MCF 10A (cell line): ENCODE data around the gene ADGRL3. TPM values are rescaled to one million over a fixed set of nuclear protein-coding genes. Genes with fewer than 3 reads are reported as not detected.

ENCODE experiments used
- BruUV-seq: library from RNA; stranded (reverse); fragments of 400-500 nt; replicated peaks from 2 replicates; lab custom pipeline; 2021; lab: Mats Ljungman, UMichigan
- CTCF ChIA-PET: fragments of 300-600 bp; sonication (Branson Sonifier 250); formaldehyde crosslinking; extraction: SDS; loops from one replicate; lab custom pipeline; 2021; ENCODE audit warnings: antibody characterized with exemption, inconsistent platforms; lab: Yijun Ruan, JAX
- POLR2A ChIA-PET: fragments of 300-600, 350-650 bp; sonication (Branson Sonifier 250); formaldehyde crosslinking; extraction: SDS; loops from one replicate; lab custom pipeline; 2020; ENCODE audit warnings: antibody characterized with exemption, inconsistent platforms; lab: Yijun Ruan, JAX
- DNase-seq: peaks from one replicate; pipeline ENCODE4 v3.0.0-alpha.2; 2018; ENCODE audit not compliant: unreplicated experiment
- H3K27ac Mint-ChIP-seq: one replicate; pipeline ENCODE4 v1.8.0; 2022; ENCODE audit warnings: mild to moderate bottlenecking, low read depth, mixed read lengths; ENCODE audit not compliant: unreplicated experiment
- H3K27me3 Mint-ChIP-seq: one replicate; pipeline ENCODE4 v1.8.0; 2022; ENCODE audit warnings: mixed read lengths; ENCODE audit not compliant: insufficient read depth, unreplicated experiment
- H3K36me3 Mint-ChIP-seq: one replicate; pipeline ENCODE4 v1.8.0; 2022; ENCODE audit warnings: mild to moderate bottlenecking, moderate library complexity, mixed read lengths; ENCODE audit not compliant: insufficient read depth, unreplicated experiment
- H3K4me1 Mint-ChIP-seq: one replicate; pipeline ENCODE4 v1.8.0; 2022; ENCODE audit warnings: mixed read lengths; ENCODE audit not compliant: insufficient read depth, unreplicated experiment
- H3K4me3 Mint-ChIP-seq: one replicate; pipeline ENCODE4 v1.8.0; 2022; ENCODE audit warnings: mild to moderate bottlenecking, moderate library complexity, mixed read lengths; ENCODE audit not compliant: unreplicated experiment
- H3K9me3 Mint-ChIP-seq: one replicate; pipeline ENCODE4 v1.8.0; 2022; ENCODE audit warnings: mixed read lengths; ENCODE audit not compliant: unreplicated experiment
- CTCF ChIP-seq: fragments of 200-600 bp; IDR thresholded peaks from one replicate; pipeline ENCODE4 v1.8.0; 2022; ENCODE audit warnings: antibody characterized with exemption, mild to moderate bottlenecking; ENCODE audit not compliant: unreplicated experiment
- intact Hi-C: fragments of 100-400 bp; cut with micrococcal nuclease; formaldehyde crosslinking; loops from 2 replicates; pipeline ENCODE4 v1.14.1; 2022
- total RNA-seq: library from RNA; stranded (reverse); gene quantifications from 2 replicates; pipeline ENCODE4 v1.2.3, GENCODE V29; 2022

ADGRL3 gene
- total RNA-seq, 1 experiment from 2014 or later, result 3.6 TPM

- ChIA-PET CTCF (no interaction called here), POLR2A (no interaction called here)
- BruUV-seq, result no TSS peak
- DNase-seq, result no peak
- no peaks in the 10 kb centered on the region for H3K9me3 Mint-ChIP-seq
- H3K4me1 Mint-ChIP-seq, result no peaks in the 10 kb centered on the region
- intact Hi-C loops, result no loop called here
- no peaks in the 10 kb centered on the region for H3K36me3 Mint-ChIP-seq
- TF ChIP-seq CTCF, result no peak
- no peak overlapping the region for H3K27ac Mint-ChIP-seq
- no peaks in the 10 kb centered on the region for H3K27me3 Mint-ChIP-seq
- no peak overlapping the region for H3K4me3 Mint-ChIP-seq
These were observed 708.9 kb downstream of the ADGRL3 start for GRCh38 chr4:61909031-61909430.

GRCh38 chr4:61911313-61911756, 711.2 kb downstream of the ADGRL3 start:
- Mint-ChIP-seq H3K9me3 (no peaks in the 10 kb centered on the region), H3K27ac (no peak overlapping the region), H3K36me3 (no peaks in the 10 kb centered on the region), H3K4me1 (no peaks in the 10 kb centered on the region), H3K4me3 (no peak overlapping the region), H3K27me3 (no peaks in the 10 kb centered on the region)
- ChIA-PET POLR2A (no interaction called here), CTCF (interaction anchor here (0.6 kb wide), 1 partner anchor 45 kb away, joined by 3 read pairs; no protein-coding TSS in a partner anchor)
- no peak for DNase-seq
- no peak for TF ChIP-seq CTCF
- intact Hi-C loops, result no loop called here
- no TSS peak for BruUV-seq

- Mint-ChIP-seq H3K9me3 (no peaks in the 10 kb centered on the region), H3K27ac (no peak overlapping the region), H3K4me3 (no peak overlapping the region), H3K27me3 (no peaks in the 10 kb centered on the region), H3K4me1 (no peaks in the 10 kb centered on the region), H3K36me3 (no peaks in the 10 kb centered on the region)
- ChIA-PET CTCF (no interaction called here), POLR2A (no interaction called here)
- no peak for DNase-seq
- intact Hi-C loops, result no loop called here
- TF ChIP-seq CTCF, result no peak
- no TSS peak for BruUV-seq
These were observed 713.5 kb downstream of the ADGRL3 start for GRCh38 chr4:61913619-61914018.

GRCh38 chr4:61915501-61915900, 715.4 kb downstream of the ADGRL3 start:
- intact Hi-C loops, result no loop called here
- no peaks in the 10 kb centered on the region for H3K4me1 Mint-ChIP-seq
- no TSS peak for BruUV-seq
- H3K36me3 Mint-ChIP-seq, result no peaks in the 10 kb centered on the region
- H3K9me3 Mint-ChIP-seq, result no peaks in the 10 kb centered on the region
- CTCF ChIA-PET, result interaction anchor here (0.6 kb wide), 1 partner anchor 664 kb away, joined by 3 read pairs; no protein-coding TSS in a partner anchor
- no peak for TF ChIP-seq CTCF
- H3K4me3 Mint-ChIP-seq, result no peak overlapping the region
- no peaks in the 10 kb centered on the region for H3K27me3 Mint-ChIP-seq
- H3K27ac Mint-ChIP-seq, result no peak overlapping the region
- no peak for DNase-seq
- POLR2A ChIA-PET, result no interaction called here
